ENCODE data around the gene POTEB3.
"Not testable (repeated sequence)": the region's sequence is repeated elsewhere in the genome, so short reads cannot be mapped to it uniquely, and the experiment has no call there.

The POTEB3 gene

GRCh38 chr15:21383866-21384485 is 56.3 kb downstream of the POTEB3 start:
- not testable (repeated sequence) for H3K9me3 ChIP-seq (ENCODE audit: control insufficient read depth in 2 of 2, low read length in 2 of 2); H3K4me1 ChIP-seq (ENCODE audit: control insufficient read depth, insufficient read depth, low read length); H3K27me3 ChIP-seq (ENCODE audit: control insufficient read depth in 1 of 2, insufficient read depth in 2 of 2, low read length in 2 of 2); H3K9ac ChIP-seq (ENCODE audit: low read length in 2 of 2); H3K4me3 ChIP-seq (ENCODE audit: low read length in 2 of 2); H3K36me3 ChIP-seq (ENCODE audit: control insufficient read depth in 2 of 2, insufficient read depth in 2 of 2, low read length in 2 of 2); H3K27ac ChIP-seq (ENCODE audit: low read length)

- H3K27me3 ChIP-seq (ENCODE audit: control insufficient read depth in 1 of 2, insufficient read depth in 2 of 2, low read length in 2 of 2); H3K27ac ChIP-seq (ENCODE audit: low read length); H3K4me1 ChIP-seq (ENCODE audit: control insufficient read depth, insufficient read depth, low read length); H3K9me3 ChIP-seq (ENCODE audit: control insufficient read depth in 2 of 2, low read length in 2 of 2); H3K9ac ChIP-seq (ENCODE audit: low read length in 2 of 2); H3K36me3 ChIP-seq (ENCODE audit: control insufficient read depth in 2 of 2, insufficient read depth in 2 of 2, low read length in 2 of 2); H3K4me3 ChIP-seq (ENCODE audit: low read length in 2 of 2): not testable (repeated sequence)
Observed at GRCh38 chr15:21373682-21374081, 66.6 kb downstream of the POTEB3 start.

- H3K9me3 ChIP-seq (ENCODE audit: control insufficient read depth in 2 of 2, low read length in 2 of 2); H3K9ac ChIP-seq (ENCODE audit: low read length in 2 of 2); H3K36me3 ChIP-seq (ENCODE audit: control insufficient read depth in 2 of 2, insufficient read depth in 2 of 2, low read length in 2 of 2); H3K4me1 ChIP-seq (ENCODE audit: control insufficient read depth, insufficient read depth, low read length); H3K27ac ChIP-seq (ENCODE audit: low read length); H3K4me3 ChIP-seq (ENCODE audit: low read length in 2 of 2); H3K27me3 ChIP-seq (ENCODE audit: control insufficient read depth in 1 of 2, insufficient read depth in 2 of 2, low read length in 2 of 2): not testable (repeated sequence)
Observed at GRCh38 chr15:21369177-21369576, 71.1 kb downstream of the POTEB3 start.

- H3K36me3 ChIP-seq (ENCODE audit: control insufficient read depth in 2 of 2, insufficient read depth in 2 of 2, low read length in 2 of 2); H3K27ac ChIP-seq (ENCODE audit: low read length): not testable (repeated sequence)
Observed at GRCh38 chr15:21368625-21369024, 71.7 kb downstream of the POTEB3 start.

More at GRCh38 chr15:21368625-21369024, 71.7 kb downstream of the POTEB3 start:
- H3K27me3 ChIP-seq (ENCODE audit: control insufficient read depth in 1 of 2, insufficient read depth in 2 of 2, low read length in 2 of 2); H3K4me1 ChIP-seq (ENCODE audit: control insufficient read depth, insufficient read depth, low read length); H3K9ac ChIP-seq (ENCODE audit: low read length in 2 of 2); H3K9me3 ChIP-seq (ENCODE audit: control insufficient read depth in 2 of 2, low read length in 2 of 2); H3K4me3 ChIP-seq (ENCODE audit: low read length in 2 of 2): not testable (repeated sequence)

Measured in stomach smooth muscle (tissue), 2 donors.